HG03060 (cell line): Measurements from ENCODE around the gene GUK1.

Experiments
- ATAC-seq: cut with Tn5 transposase; IDR thresholded peaks from one replicate; pipeline ENCODE4 v1.9.1; 2021; ENCODE audit warnings: low read depth, moderate number of reproducible peaks; ENCODE audit not compliant: unreplicated experiment

The GUK1 gene

DNA sequence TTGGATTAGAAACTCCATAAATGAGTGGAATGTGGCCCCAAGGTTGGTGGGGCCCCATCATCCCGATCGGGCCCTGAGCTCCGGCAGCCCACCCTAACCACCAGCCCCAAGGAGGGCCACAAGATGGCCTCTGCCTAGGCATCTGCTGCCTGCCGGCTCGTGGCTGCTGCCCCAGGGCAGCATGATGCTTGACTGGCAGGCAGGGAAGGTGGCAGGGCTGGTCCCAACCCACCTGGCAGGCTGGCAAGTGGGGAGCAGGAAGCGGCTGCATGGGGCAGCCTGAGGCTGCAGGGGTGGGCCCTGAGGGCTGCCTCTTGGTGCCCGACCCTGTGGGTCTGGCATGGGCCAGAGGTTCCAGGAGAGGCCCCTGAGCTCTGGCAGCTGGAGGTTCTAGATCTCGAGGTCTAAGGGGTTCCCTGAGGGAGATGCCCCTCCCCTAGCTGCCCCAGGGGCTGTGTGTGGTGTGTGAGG lies 8.9 kb downstream of the GUK1 start:
- no peak for ATAC-seq

DNA sequence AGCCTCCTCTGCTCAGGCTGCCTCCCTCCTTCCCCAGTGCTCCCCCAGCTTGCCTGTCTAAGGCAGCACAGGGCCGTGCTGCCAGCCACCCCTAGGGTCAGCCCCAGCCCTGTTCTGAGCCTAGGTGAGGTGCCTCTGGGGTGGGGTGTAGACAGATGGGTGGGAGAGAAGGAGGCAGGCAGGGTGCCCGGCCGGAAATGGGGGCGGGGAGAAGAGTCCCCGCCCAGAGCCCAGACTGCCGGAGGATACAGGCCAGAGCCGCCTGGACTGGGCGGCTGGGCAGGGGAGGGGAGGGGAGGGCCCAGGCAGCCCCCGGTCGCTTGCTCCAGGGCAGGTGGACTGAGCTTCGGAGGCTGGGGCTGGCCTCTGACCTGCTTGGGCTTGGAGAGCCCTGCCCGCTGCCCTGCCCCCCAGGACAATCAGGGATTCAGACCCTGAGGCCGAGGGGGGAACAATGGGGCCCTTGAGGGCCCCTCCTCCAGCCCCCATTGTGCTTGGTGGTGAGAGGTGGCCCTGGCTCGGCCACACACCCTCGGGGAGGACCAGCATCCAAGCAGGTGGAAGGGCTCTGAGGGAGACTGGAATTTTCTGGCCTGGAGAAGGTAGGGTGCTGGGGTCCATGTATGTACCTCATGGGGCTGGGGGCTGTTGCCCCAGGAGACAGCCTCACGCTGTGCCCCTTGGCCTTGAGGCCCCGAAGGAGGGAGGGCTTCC lies 9.5 kb downstream of the GUK1 start, which contains the start of gene GJC2:
GJC2 (plus strand) TSS at position 525 of the 714 bp plus-strand sequence. CDS start 7,829 bp downstream, outside the sequence.
- no peak for ATAC-seq

DNA sequence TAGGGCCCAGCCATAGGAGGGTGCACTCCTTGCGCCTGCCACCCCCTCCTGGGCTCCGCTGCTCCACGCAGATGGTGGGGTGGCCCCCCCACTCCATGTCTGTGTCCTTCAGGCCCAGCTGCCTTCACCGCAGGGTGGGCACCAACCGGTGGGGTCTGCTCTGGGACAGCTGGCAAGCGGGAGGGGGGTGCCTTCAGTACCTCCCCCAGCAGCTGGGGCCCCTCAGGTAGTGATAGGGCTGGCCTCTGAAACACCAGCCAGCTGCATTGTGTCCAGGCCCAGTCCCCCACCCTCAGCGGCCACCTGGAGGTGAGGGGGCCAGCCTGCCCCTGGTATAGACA lies 10.0 kb downstream of the GUK1 start:
- no peak for ATAC-seq

GRCh38 chr1:228150461-228151179 lies 10.5 kb downstream of the GUK1 start:
- ATAC-seq = no peak

GRCh38 chr1:228151180-228151925 lies 11.3 kb downstream of the GUK1 start:
- no peak for ATAC-seq

GRCh38 chr1:228152097-228152917 lies 12.2 kb downstream of the GUK1 start:
- ATAC-seq = no peak

DNA sequence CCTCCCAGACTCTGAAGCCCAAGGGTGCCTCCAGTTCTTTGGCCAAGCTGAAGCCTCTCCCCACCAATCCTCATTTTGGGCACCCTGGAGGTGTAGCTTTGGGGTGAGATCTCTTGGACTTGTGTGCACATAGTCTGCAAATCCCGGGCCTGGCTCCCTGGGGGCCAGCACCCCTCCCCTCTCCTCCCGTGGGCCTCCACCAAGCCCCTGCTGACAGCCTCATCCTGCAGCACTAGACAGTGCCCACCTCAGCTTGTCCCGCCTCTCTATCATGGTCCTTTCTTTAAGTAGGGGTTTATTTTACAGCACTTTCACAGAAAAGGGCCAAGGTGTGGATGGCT lies 12.8 kb downstream of the GUK1 start:
- ATAC-seq = no peak

DNA sequence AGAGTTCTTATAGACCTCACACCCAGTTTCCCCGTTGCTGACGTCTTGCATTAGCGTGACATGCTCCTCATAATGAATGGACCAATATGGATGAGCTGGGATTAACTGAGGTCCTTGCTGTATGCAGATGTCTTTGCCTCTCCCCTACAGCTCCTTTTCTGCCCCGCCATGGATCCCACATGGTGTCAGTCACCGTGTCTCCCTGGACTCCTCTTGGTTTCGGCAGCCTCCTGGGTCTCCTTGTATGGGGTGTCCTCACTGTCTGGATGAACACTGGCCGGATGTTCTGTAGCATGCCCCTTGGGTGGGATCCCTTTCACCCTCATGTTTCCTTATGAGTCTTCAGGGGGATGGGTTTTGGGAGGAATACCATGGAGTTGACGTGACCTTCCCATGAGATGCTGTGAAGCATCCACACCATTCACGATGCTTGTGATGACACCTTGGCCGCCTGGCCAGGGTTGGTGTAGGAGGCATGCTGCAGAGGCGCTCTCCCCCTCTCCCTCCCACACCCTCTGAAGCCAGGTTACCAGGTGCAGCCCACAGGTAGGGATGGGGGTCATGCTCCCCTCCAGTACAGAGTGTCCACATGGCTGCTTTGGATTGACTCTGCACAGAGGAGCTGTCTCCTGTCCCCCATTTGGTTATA lies 14.1 kb downstream of the GUK1 start:
- no peak for ATAC-seq

GRCh38 chr1:228154670-228155571 lies 14.8 kb downstream of the GUK1 start:
- ATAC-seq = no peak

DNA sequence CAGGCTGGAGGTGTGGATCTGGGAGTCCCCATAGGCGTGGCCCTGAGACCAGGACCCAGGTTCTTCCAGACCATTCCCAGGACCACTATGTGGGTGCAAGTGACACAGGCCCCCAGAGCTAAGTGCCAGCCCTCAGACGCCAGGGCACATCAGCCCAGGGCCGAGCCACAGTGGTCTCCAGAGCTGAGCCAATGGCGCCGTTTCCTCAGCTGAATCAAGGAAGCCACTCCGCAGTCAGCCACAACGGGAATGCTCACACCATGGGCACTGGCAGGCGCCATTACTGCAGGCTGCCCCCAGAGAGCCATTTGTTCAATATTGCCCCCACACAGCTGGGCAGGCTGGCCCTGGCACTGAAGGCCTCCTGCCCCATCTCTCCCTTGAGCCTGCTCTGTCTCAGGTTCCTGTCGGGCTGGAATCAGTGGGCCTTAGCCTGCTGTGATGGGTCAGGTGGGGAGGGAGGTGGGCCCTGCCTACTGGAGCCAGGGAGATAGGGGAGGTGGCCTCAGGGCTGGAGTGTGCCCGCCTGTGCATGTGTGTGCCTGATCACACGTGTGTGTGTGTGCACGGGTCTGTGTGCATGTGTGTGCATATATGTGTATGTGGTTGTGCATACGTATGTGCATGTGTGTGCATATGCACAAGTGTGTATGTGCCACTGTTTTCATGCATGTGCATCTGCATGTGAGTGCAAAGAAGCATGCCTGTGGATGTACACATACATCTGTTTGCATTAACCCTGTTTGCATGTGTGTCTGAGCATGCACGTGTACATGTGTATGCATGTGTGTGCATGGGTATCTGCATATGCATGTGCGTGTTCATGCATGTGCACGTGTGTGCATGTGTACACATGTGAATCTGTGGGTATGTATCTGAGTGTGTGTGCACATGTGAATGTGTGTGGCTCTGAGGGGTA lies 15.8 kb downstream of the GUK1 start:
- no peak for ATAC-seq

GRCh38 chr1:228156515-228156881 lies 16.4 kb downstream of the GUK1 start:
- ATAC-seq = no peak

DNA sequence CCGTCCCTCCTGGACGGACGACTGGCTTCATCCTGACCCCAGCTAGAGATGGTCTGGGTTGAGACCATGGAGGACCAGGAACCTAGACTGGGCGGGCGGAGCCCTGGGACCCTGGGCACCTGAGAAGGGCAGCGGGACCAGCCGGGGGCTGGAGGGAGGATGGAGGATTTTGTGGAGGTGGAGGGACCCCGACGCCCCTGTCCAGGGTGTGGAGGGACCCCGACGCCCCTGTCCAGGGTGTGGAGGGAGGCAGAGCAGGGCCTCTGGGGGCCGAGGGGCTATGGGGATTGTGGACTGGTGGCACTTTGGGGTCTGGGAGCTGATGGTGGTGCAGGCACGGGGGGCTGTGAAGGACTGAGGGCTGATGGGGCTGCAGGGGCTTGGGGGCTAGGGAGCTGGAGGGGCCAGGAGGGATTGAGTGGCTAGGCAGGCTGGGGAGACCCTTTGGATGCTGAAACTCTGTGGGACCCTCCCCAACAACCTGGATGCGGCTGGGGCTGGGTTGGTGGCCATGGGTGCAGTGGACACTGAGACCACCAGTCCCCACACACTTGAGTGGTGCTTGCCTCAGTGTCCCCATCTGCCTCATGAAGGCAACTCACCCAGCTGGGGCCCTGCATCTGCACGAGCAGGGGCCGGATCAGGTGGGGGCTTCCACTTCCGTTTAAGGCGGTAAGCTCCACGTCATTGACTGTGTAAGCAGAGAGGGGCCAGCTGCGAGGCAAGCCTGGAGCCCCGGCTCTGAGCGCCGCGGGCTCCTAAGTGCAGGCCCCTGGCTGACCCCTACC lies 17.1 kb downstream of the GUK1 start:
- ATAC-seq = no peak

- ATAC-seq = no peak
These were observed 17.6 kb downstream of the GUK1 start for GRCh38 chr1:228157729-228158126.

GRCh38 chr1:228158151-228159007 lies 18.3 kb downstream of the GUK1 start:
- no peak for ATAC-seq

DNA sequence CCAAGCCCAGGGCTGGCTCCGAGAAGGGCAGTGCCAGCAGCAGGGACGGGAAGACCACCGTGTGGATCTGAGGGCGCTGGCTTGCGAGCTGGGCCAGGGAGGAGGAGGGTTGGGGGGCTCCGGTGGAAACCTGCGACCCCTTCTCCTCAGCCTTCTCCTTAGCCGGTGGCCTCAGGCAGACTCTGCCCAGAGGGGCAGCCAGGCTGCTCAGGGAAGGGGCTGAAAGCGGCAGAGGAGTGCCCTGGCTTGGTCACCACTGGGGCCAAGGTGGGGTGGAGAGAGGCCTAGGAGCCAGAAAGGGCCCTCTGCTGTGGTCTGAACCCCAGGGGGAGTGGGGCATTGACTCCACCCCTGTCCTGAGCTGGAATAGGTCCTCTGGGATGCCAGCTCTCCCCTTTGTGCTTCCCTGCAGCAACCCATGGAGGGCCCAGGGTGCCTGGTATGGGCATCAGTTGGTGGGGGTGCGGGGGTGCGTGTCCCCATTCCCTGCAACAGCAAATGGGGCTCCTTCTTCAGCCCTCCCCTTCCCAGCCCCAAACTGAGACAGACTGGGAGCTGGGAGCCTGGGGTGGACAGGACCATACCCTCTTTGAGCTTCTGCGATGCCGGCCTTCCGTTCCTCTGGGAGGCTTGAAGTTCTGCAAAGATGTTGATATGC lies 19.1 kb downstream of the GUK1 start:
- no peak for ATAC-seq

GRCh38 chr1:228160201-228160761 lies 20.2 kb downstream of the GUK1 start:
- no peak for ATAC-seq
